NCI-H1092 (cell line): ENCODE data around the gene KCNAB2.
"Not testable (repeated sequence)": the region's sequence is repeated elsewhere in the genome, so short reads cannot be mapped to it uniquely, and the experiment has no call there.

Experiments used
- DNase-seq: peaks from one replicate; lab custom pipeline; 2025; lab: John Stamatoyannopoulos, UW

KCNAB2 gene

GRCh38 chr1:6057170-6057845 lies 11.6 kb downstream of the KCNAB2 start:
- DNase-seq, result no peak

GRCh38 chr1:6059866-6060265 lies 14.2 kb downstream of the KCNAB2 start:
- no peak for DNase-seq

DNA sequence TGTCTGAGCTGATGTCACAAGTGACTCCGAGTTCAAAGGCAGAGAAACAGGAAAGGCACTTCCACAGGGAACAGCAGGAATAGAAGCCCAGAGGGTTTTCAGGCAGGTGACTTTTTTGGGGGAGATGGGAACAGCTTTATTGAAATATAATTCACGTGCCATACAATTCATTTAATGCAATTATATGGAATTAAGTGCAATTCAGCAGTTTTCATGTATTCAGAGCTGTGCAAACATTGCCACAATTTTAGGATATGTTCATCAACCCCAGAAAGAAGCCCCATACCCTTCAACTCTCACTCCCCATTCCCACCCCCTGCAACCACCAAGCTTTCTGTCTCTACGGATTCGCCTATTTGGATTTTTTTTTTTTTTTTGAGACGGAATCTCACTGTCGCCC lies 17.0 kb downstream of the KCNAB2 start:
- no peak for DNase-seq

GRCh38 chr1:6063532-6064053 lies 17.9 kb downstream of the KCNAB2 start:
- not testable (repeated sequence) for DNase-seq

GRCh38 chr1:6065093-6065858 lies 19.6 kb downstream of the KCNAB2 start:
- peak; percentile 66 for DNase-seq

- DNase-seq, result no peak
These were observed 21.0 kb downstream of the KCNAB2 start for GRCh38 chr1:6066680-6067079.

DNA sequence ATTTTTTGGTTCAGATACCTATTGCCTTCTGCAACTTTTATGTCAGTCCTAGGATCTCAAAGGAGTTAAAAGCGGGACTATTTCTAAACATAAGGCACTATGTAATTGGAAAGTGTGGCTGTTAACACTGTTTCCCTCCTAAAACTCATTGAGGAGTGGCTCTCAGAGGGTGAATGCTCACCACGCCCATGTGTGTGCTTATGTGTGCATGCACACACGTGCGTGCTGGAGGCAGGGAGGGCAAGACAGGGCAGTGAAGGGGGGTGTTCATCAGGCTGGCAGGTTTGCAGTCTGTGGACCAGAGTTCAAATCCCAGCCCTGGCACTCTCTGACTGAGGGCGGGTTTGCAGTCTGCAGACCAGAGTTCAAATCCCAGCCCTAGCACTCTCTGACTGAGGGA lies 22.4 kb downstream of the KCNAB2 start:
- no peak for DNase-seq

DNA sequence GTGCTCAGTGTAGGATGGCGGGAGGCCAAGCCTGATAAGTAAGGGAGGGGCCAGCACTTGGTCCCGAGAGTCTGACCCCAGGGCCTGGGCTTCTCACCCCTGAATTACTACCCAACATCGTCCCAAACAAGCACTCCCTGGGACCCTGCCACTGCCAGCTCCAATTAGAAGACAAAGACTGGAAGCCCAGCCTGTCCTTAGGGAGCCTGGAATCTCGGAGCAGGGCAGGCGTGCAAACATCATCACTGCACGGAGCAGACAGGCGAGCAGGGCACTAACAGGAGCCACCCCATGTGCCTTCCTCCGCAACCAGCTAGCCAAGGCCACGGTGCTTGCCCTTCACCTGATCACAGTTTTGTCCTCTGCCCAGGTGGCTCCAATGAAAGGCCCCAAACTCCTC lies 23.2 kb downstream of the KCNAB2 start:
- DNase-seq, result no peak

GRCh38 chr1:6069573-6069972 lies 23.9 kb downstream of the KCNAB2 start:
- DNase-seq, result no peak

DNA sequence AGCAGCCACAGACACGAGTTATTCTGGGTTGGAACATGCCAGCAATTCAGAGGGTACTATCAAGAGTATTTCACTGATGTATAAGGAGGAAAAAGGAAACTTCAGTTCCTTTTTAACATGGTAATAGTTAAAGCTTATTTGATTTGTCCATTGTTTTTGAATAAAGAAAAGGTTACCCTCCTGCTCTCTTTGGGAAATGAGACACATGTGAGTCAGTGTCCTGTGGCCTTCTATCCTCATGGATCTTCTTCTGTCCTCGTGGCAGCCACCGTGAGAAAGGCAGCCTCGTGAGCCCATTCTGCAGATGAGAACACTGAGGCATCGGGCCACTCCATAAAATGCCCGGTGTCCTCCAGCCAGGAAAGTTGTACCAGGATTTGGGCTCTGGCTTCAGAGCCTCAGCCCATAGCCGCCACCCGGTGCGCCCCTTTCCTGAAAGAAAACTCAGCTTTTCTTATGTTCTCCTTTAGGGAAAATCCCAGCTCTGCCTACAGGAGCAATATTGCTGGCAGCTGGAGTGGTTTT lies 24.8 kb downstream of the KCNAB2 start:
- DNase-seq, result no peak

DNA sequence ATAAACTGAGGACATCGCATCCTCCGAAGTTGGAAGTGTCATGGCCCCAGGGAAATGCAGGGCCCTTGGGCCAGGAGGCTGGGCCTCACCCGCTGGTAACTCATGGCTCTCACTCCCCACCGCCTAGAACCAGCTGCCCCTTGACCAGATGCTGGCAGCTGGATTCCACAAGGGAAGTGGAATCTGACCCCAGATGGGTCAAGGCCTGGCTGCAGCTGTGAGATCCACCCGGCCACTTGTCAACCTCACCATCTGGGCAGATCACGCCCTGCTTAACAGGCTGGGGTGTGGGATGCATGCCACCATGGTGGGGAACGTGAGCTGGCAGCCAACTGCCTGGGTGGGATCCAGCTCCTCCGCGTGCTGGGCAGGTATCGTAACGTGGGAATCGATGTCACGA lies 25.5 kb downstream of the KCNAB2 start:
- no peak for DNase-seq

GRCh38 chr1:6072774-6073479 lies 27.2 kb downstream of the KCNAB2 start:
- DNase-seq, result no peak

GRCh38 chr1:6073480-6074053 lies 27.9 kb downstream of the KCNAB2 start:
- DNase-seq, result no peak

DNA sequence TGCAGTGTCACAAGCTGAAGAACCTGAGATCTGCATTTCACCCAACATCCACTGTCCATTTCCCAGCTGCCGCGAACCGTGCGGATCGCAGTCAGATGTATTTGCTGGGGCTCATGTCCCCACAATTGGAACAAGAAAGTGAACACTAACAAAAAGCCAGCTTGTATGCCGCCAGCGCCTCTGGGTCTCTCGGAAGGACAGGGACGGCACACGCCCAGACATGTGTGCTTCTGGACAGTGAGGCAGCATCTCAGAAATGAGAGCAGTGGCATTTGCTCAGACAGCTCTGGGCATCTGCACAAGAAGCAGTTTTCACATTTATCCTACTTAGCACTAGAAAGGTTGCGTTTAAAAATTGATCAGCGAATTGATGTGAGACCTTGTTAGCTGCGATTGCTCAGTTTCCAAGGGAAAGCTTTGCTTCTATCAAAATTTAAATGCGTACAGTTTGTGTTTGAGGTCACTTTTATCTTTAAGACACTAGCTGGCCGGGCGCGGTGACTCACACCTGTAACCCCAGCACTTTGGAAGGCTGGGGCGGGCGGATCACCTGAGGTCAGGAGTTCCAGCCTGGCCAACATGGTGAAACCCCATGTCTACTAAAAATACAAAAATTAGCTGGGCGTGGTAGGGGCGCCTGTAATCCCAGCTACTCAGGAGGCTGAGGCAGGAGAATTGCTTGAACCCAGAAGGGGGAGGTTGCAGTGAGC lies 28.7 kb downstream of the KCNAB2 start:
- DNase-seq, result no peak

DNA sequence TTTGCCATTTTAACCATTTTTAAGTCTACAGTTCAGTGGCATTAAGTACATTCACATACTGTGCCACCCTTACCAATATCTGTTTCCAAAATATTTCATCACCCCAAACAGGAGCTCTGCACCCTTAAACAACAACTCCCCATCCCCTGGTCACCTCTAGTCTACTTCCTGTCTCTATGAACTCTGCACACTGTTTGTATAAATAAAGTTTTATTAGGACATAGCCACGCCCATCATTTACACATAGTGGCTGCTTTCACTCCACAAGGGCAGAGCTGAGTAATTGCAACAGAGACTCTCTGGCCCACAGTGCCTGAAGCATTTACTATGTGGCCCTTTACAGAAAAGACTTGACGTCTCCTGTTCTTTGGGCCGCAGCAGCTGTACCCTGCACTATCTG lies 30.1 kb downstream of the KCNAB2 start:
- DNase-seq, result no peak

GRCh38 chr1:6077061-6077460 lies 31.4 kb downstream of the KCNAB2 start:
- DNase-seq, result not testable (repeated sequence)

DNA sequence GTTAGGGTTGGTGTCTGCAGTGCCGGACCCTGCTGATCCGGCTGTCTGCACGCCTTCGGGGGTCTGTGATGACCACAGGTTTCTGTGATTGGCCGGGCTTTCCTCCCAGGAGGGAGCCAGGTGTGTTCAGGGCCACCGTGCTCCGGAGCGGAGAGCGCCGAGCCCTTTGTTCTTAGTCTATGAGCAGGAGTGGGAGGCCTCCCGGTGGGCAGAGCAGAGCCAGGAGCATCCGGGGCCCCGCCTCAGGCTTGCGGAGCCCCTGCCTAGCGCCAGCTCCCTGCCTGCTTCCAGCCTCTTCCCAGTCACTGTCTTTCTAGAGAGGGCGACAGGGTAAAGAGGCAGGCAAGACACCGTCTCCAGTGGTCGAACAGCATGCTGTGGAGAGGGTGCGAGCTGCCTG lies 31.8 kb downstream of the KCNAB2 start:
- no peak for DNase-seq

- DNase-seq, result no peak
These were observed 32.2 kb downstream of the KCNAB2 start for GRCh38 chr1:6077919-6078318.

GRCh38 chr1:6080469-6080868 lies 34.8 kb downstream of the KCNAB2 start:
- DNase-seq, result peak; percentile 87

DNA sequence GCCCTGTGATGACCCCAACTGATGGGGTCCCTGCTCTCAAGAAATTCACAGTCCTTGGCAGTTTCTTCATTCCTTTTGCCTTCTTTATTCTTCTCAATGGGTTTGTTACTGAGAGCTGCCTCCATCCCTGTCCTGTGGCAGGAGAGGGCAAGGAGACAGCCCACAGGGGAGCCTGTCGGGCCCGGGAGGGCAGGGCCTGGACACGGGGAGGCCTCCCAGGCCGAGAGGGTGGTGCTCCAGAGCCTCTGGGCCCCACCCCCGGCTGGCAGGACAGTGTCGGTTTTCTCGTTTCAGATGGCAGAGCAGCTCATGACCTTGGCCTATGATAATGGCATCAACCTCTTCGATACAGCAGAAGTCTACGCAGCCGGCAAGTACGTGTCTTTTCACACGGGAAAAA lies 36.2 kb downstream of the KCNAB2 start:
- no peak for DNase-seq

- no peak for DNase-seq
These were observed 36.8 kb downstream of the KCNAB2 start for GRCh38 chr1:6082430-6082971.
